ENCODE results near the gene GRK2.

Gene GRK2

GRCh38 chr11:67293090-67293489 is 26.8 kb downstream of the GRK2 start:
- no peak for DNase-seq (ENCODE audit: low read depth in 4 of 4, low spot score in 1 of 4)

DNA sequence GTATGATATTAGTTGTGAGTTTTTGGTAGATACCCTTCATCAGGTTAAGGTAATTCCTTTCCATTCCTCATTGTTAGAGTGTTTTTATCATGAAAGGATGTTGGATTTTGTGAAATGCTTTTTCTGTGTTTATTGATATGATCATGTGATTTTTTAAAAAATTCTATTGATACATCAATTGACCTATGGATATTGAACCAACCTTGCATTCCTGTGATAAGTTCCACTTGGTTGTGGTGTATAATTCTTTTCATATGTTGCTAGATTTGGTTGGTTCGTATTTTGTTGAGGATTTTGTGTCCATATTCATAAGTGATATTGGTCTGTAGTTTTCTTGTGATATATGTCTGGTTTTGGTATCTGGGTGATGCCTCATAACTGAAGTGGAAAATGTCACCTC is 29.6 kb downstream of the GRK2 start:
- DNase-seq (ENCODE audit: low read depth in 4 of 4, low spot score in 1 of 4), result no peak

DNA sequence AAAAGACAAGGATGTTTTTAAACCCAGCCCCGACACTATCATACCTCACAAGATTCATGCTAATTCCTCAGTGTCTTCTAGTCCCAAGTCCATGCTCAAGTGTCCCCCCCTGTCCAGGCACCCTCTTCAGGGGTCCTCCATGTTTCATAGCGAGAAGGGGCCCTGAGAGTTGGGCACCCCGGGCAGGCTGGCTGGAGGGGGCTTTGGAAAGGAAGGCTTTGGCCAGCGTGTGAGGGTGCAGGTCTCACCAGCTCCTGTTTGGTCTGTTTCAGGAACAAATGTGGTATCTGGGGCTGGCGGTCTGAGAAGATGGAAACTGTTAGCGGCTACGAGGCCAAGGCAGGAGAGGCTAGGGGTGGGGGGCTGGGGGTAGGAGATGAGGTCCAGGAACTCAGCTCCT is 32.5 kb downstream of the GRK2 start:
- no peak for DNase-seq (ENCODE audit: low read depth in 4 of 4, low spot score in 1 of 4)

GRCh38 chr11:67299471-67300191 is 33.4 kb downstream of the GRK2 start:
- no peak for DNase-seq (ENCODE audit: low read depth in 4 of 4, low spot score in 1 of 4)

- no peak for DNase-seq (ENCODE audit: low read depth in 4 of 4, low spot score in 1 of 4)
Measured at GRCh38 chr11:67300256-67300755, 34.0 kb downstream of the GRK2 start.

DNA sequence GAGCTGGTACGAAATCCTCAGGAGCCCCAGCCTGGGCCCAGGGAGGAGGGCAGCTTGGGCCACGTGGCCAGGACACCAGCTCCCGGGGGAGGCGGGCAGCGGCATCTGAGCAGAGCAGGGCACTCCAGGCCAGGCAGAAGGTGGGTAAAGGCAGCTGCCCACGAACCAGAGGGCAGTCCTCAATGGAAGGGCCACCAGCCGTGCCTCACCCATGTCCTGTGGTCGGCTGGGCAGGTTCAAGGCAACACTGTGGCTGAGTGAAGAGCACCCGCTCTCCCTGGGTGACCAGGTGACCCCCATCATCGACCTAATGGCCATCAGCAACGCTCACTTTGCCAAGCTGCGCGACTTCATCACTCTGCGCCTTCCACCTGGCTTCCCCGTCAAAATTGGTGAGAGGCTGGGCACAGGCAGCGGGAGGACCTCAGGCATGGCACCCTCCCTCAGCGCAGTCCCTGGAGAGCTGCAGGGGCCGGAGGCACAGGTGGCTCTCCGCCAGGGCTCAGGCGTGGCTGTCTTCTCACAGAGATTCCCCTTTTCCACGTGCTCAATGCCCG is 34.6 kb downstream of the GRK2 start:
- DNase-seq (ENCODE audit: low read depth in 4 of 4, low spot score in 1 of 4), result no peak

DNA sequence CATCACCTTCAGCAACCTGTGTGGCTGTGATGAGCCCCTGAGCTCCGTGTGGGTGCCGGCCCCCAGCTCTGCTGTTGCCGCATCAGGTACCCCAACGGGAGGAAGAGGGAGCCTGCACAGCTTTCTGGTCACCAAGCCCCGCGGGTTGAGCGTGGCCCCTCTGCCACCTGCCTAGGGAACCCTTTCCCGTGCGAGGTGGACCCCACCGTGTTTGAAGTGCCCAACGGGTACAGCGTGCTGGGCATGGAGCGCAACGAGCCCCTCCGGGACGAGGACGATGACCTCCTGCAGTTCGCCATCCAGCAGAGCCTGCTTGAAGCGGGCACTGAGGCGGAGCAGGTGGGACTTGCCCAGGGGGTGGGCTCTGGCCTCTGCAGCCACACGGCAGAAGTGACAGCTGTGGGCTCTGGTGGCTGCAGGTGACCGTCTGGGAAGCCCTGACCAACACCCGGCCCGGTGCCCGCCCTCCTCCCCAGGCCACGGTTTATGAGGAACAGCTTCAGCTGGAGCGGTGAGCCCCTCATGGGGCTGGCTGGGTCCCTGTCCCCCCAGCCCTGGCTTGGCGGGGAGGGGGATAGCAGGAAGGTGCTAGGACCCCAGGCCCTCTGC is 35.1 kb downstream of the GRK2 start:
- no peak for DNase-seq (ENCODE audit: low read depth in 4 of 4, low spot score in 1 of 4)

DNA sequence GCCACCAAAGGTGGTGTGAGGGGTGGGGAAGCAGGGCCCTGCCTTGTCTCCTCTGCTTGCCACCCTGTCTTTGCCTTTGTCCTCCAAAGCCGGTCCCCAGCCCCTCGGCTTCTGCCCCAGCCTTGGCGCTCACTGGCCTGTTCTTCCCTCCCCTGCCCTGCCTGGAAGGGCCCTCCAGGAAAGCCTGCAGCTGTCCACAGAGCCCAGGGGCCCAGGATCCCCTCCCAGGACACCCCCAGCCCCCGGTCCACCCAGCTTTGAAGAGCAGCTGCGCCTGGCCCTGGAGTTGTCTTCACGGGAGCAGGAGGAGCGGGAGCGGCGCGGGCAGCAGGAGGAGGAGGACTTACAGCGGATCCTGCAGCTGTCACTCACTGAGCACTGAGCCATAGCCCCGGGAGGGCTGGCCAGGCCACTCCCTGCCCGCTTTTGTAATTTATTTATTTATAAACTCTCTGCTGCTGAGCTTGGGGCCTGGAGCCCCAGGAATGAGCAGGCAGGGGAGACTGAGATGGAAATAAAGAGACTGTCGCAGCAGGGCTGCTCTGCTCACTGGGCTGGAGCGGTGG is 35.8 kb downstream of the GRK2 start:
- DNase-seq (ENCODE audit: low read depth in 4 of 4, low spot score in 1 of 4), result no peak

GRCh38 chr11:67302571-67303131 is 36.4 kb downstream of the GRK2 start:
- DNase-seq (ENCODE audit: low read depth in 4 of 4, low spot score in 1 of 4), result no peak

- peak in 1 of 4 experiments; percentile 18 for DNase-seq (ENCODE audit: low read depth in 4 of 4, low spot score in 1 of 4)
Measured at GRCh38 chr11:67303132-67303834, 37.0 kb downstream of the GRK2 start, which contains the start of gene SSH3. TSS of gene SSH3 (plus strand) at chr11:67303530. CDS start at chr11:67303626, 96 bp downstream.

- DNase-seq (ENCODE audit: low read depth in 4 of 4, low spot score in 1 of 4), result no peak
Measured at GRCh38 chr11:67303835-67304411, 37.6 kb downstream of the GRK2 start.

DNA sequence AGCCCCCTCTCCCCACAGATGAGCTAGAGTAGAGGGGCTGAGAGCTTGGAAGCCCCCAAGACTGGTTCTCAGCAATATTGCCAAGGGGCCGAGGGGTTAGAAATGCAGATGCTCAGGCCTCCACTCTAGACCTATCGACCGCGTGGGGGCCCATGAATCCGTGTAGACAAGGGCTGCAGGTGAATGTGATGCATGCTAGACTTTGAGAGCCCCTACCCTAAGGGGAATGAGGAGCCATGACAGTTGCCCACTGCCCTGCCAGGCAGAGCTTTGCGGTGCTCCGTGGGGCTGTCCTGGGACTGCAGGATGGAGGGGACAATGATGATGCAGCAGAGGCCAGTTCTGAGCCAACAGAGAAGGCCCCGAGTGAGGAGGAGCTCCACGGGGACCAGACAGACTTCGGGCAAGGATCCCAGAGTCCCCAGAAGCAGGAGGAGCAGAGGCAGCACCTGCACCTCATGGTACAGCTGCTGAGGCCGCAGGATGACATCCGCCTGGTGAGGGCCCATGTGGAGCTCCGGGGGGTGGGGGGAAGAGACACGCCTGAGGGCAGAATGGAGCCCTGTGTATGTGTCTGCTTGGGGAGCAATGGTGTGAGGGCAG is 38.3 kb downstream of the GRK2 start:
- no peak for DNase-seq (ENCODE audit: low read depth in 4 of 4, low spot score in 1 of 4)

GRCh38 chr11:67306769-67307544 is 40.7 kb downstream of the GRK2 start:
- DNase-seq (ENCODE audit: low read depth in 4 of 4, low spot score in 1 of 4), result no peak

DNA sequence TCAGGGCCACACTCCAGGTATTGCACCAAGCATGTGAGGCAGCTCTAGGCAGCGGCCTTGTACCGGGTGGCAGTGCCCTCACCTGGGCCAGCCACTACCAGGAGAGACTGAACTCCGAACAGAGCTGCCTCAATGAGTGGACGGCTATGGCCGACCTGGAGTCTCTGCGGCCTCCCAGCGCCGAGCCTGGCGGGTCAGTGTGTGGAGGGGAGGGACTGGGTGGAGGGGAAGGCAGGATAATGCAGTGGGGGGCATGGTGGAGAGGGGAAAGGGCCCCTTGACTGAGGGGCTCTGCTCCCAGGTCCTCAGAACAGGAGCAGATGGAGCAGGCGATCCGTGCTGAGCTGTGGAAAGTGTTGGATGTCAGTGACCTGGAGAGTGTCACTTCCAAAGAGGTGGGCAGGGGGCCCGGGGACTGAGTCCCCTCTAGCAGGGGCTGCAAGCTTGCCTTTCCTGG is 41.3 kb downstream of the GRK2 start:
- DNase-seq (ENCODE audit: low read depth in 4 of 4, low spot score in 1 of 4), result no peak

- DNase-seq (ENCODE audit: low read depth in 4 of 4, low spot score in 1 of 4), result no peak
Measured at GRCh38 chr11:67308031-67308866, 42.0 kb downstream of the GRK2 start.

GRCh38 chr11:67309166-67309565 is 42.9 kb downstream of the GRK2 start:
- DNase-seq (ENCODE audit: low read depth in 4 of 4, low spot score in 1 of 4), result no peak

GRCh38 chr11:67309661-67310061 is 43.4 kb downstream of the GRK2 start:
- no peak for DNase-seq (ENCODE audit: low read depth in 4 of 4, low spot score in 1 of 4)

DNA sequence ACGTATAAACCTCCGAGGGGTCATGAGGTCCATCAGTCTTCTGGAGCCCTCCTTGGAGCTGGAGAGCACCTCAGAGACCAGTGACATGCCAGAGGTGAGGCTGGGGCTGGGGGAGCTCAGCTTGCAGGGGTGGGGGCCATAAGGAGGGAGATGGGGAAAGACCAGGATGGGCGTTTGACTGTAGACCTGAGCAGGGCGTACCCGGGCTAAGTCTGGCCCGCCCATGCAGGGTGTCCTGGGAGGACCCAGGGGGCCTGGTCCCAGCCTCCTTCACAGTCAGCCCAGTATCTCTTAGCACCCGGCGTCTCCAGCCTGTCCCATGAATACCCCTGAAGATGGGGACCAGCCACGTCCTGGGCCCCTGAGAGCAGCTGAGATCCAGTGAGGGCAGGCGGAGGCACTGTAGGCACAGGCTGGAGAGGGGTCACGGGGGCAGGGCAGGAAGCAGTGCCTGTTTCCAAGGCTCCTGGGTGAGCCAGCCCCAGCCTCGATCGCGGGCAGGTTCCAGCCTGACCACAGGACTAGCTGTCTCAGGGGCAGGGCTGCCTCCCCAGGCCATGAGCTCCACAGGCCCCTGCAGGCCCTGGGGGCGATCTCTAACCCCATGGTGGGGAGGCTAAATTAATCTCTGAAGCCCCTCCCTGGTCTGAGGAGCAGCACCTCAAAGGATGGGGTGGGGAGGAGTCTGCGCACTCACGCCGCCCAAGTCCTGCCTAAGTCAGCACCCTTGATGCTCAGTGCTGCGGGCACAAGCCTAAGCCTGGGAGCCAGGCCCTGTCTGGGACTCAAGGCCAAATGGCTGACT is 44.2 kb downstream of the GRK2 start:
- no peak for DNase-seq (ENCODE audit: low read depth in 4 of 4, low spot score in 1 of 4)

Measured in stimulated activated CD4-positive, alpha-beta T cell treated with anti-CD3 and anti-CD28 coated beads, Interleukin-1b, Interleukin-23, amount 100 ng/mL, for 24 hours (primary cell).